Urinary bladder (tissue), 4 donors: ENCODE measurements around the gene ACSL1. TPM values are rescaled to one million over a fixed set of nuclear protein-coding genes. Genes with fewer than 3 reads are reported as not detected.

ENCODE experiments used
- DNase-seq: peaks from one replicate; pipeline ENCODE4 v3.0.0-alpha.2; 2015; ENCODE audit errors: extremely low spot score
- H3K27ac ChIP-seq: one replicate; pipeline ENCODE4 v1.5.1; 2013; ENCODE audit warnings: low read depth, mild to moderate bottlenecking, moderate library complexity
- H3K36me3 ChIP-seq: one replicate; pipeline ENCODE4 v1.6.1; 2013; ENCODE audit warnings: mild to moderate bottlenecking, moderate library complexity; ENCODE audit not compliant: insufficient read depth
- H3K4me1 ChIP-seq: one replicate; pipeline ENCODE4 v1.6.1; 2013; ENCODE audit warnings: mild to moderate bottlenecking, moderate library complexity; ENCODE audit not compliant: insufficient read depth
- H3K4me3 ChIP-seq: one replicate; pipeline ENCODE4 v1.5.1; 2013; ENCODE audit warnings: low read depth, low read length
- WGBS: extraction: QIAGEN DNeasy Blood & Tissue Kit; methylation state at CpG from one replicate; pipeline ENCODE4 v1.1.7; 2013; 5-methylcytosine and 5-hydroxymethylcytosine counted together
- polyA plus RNA-seq: library from polyadenylated mRNA; stranded (reverse); fragments of 200-250 nt; gene quantifications from one replicate; pipeline ENCODE4 v1.2.3, GENCODE V29; 2013
- total RNA-seq: library from RNA; depleted of rRNA; stranded (reverse); fragments of >200 nt; gene quantifications from one replicate; pipeline ENCODE4 v1.2.3, GENCODE V29; 2014
- donor health status: healthy with polysubstance abuse.
- donor health status: healthy.

The ACSL1 gene
- total and polyA plus RNA-seq, 2 donors: 39.3 to 94.3 TPM

GRCh38 chr4:184801781-184802696 lies 23.7 kb downstream of the ACSL1 start:
- Histone ChIP-seq H3K4me3 (no peak overlapping the region), H3K4me1 (no peaks in the 10 kb centered on the region), H3K27ac (no peak overlapping the region), H3K36me3 (no peaks in the 10 kb centered on the region)
- peak; percentile 52 for DNase-seq
- WGBS: 80% methylated on average over 10 of the region's 10 CpGs

GRCh38 chr4:184798504-184798903 lies 27.3 kb downstream of the ACSL1 start:
- H3K4me1 ChIP-seq: no peaks in the 10 kb centered on the region

GRCh38 chr4:184796906-184797305 lies 28.9 kb downstream of the ACSL1 start:
- DNase-seq: no peak
- WGBS: 89% methylated on average over 9 of the region's 9 CpGs
- H3K27ac ChIP-seq: no peak overlapping the region
- no peaks in the 10 kb centered on the region for H3K4me1 ChIP-seq
- H3K4me3 ChIP-seq: no peak overlapping the region
- H3K36me3 ChIP-seq: no peaks in the 10 kb centered on the region

More at GRCh38 chr4:184798504-184798903, 27.3 kb downstream of the ACSL1 start:
- DNase-seq: no peak
- Histone ChIP-seq H3K27ac (no peak overlapping the region), H3K36me3 (no peaks in the 10 kb centered on the region), H3K4me3 (no peak overlapping the region)
- 95% methylated on average over 7 of the region's 7 CpGs for WGBS

- no peak overlapping the region for H3K27ac ChIP-seq
- H3K36me3 ChIP-seq: no peaks in the 10 kb centered on the region
- no peak for DNase-seq
- no peaks in the 10 kb centered on the region for H3K4me1 ChIP-seq
- WGBS: 82% methylated on average over 9 of the region's 9 CpGs
- H3K4me3 ChIP-seq: no peak overlapping the region
Measured at GRCh38 chr4:184795214-184795844, 30.4 kb downstream of the ACSL1 start.

- H3K4me3 ChIP-seq: no peak overlapping the region
- no peaks in the 10 kb centered on the region for H3K36me3 ChIP-seq
- WGBS: 96% methylated on average over 5 of the region's 5 CpGs
- no peaks in the 10 kb centered on the region for H3K4me1 ChIP-seq
- H3K27ac ChIP-seq: no peak overlapping the region
- DNase-seq: no peak
Measured at GRCh38 chr4:184794470-184794869, 31.3 kb downstream of the ACSL1 start.

- no peak overlapping the region for H3K4me3 ChIP-seq
- no peaks in the 10 kb centered on the region for H3K4me1 ChIP-seq
- WGBS: 89% methylated on average over 9 of the region's 9 CpGs
- no peaks in the 10 kb centered on the region for H3K36me3 ChIP-seq
- no peak for DNase-seq
- no peak overlapping the region for H3K27ac ChIP-seq
Measured at GRCh38 chr4:184793735-184794355, 31.9 kb downstream of the ACSL1 start.

- whole genome bisulfite sequencing: 74% methylated on average over 10 of the region's 10 CpGs
- Histone ChIP-seq H3K27ac (no peak overlapping the region), H3K4me3 (no peak overlapping the region), H3K36me3 (no peaks in the 10 kb centered on the region), H3K4me1 (no peaks in the 10 kb centered on the region)
- no peak for DNase-seq
Measured at GRCh38 chr4:184792950-184793555, 32.7 kb downstream of the ACSL1 start.

GRCh38 chr4:184792334-184792733 lies 33.4 kb downstream of the ACSL1 start:
- Histone ChIP-seq H3K4me1 (no peaks in the 10 kb centered on the region), H3K27ac (no peak overlapping the region)
- whole genome bisulfite sequencing: 91% methylated on average over 8 of the region's 8 CpGs

GRCh38 chr4:184790826-184791225 lies 34.9 kb downstream of the ACSL1 start:
- WGBS: 93% methylated on average over 3 of the region's 3 CpGs
- H3K4me3 ChIP-seq: no peak overlapping the region

More at GRCh38 chr4:184792334-184792733, 33.4 kb downstream of the ACSL1 start:
- no peaks in the 10 kb centered on the region for H3K36me3 ChIP-seq
- DNase-seq: no peak
- no peak overlapping the region for H3K4me3 ChIP-seq

GRCh38 chr4:184787766-184788503 lies 37.8 kb downstream of the ACSL1 start:
- no peak overlapping the region for H3K27ac ChIP-seq
- DNase-seq: no peak
- 80% methylated on average over 6 of the region's 6 CpGs for WGBS
- H3K4me1 ChIP-seq: no peaks in the 10 kb centered on the region
- peaks cover 2% of the 10 kb centered on the region for H3K36me3 ChIP-seq
- no peak overlapping the region for H3K4me3 ChIP-seq

More at GRCh38 chr4:184790826-184791225, 34.9 kb downstream of the ACSL1 start:
- Histone ChIP-seq H3K27ac (no peak overlapping the region), H3K36me3 (peaks cover 2% of the 10 kb centered on the region), H3K4me1 (no peaks in the 10 kb centered on the region)
- DNase-seq: no peak

- no peak overlapping the region for H3K4me3 ChIP-seq
- no peak for DNase-seq
- no peaks in the 10 kb centered on the region for H3K4me1 ChIP-seq
- H3K27ac ChIP-seq: no peak overlapping the region
- 93% methylated on average over 9 of the region's 9 CpGs for WGBS
- peaks cover 2% of the 10 kb centered on the region for H3K36me3 ChIP-seq
Measured at GRCh38 chr4:184785813-184786212, 40.0 kb downstream of the ACSL1 start.

- no peak for DNase-seq
- 80% methylated on average over 8 of the region's 8 CpGs for WGBS
- Histone ChIP-seq H3K4me1 (no peaks in the 10 kb centered on the region), H3K4me3 (no peak overlapping the region), H3K36me3 (peaks cover 2% of the 10 kb centered on the region), H3K27ac (no peak overlapping the region)
Measured at GRCh38 chr4:184784628-184785257, 41.0 kb downstream of the ACSL1 start.
